ENCODE measurements around the gene USP40. TPM values are rescaled to one million over a fixed set of nuclear protein-coding genes. Genes with fewer than 3 reads are reported as not detected.
"Not testable (repeated sequence)": the region's sequence is repeated elsewhere in the genome, so short reads cannot be mapped to it uniquely, and the experiment has no call there.

USP40 gene
- total RNA-seq, 4 donors from 2014 or later = 30.7 to 113 (median 41.3) TPM

- H3K27me3 ChIP-seq = no peaks in the 10 kb centered on the region
- TF ChIP-seq POLR2AphosphoS5 (IDR thresholded peaks at IDR 0.05) = no peak
- TF ChIP-seq EP300 (IDR thresholded peaks at IDR 0.05; ENCODE audit: low read depth) = no peak
- no peak for TF ChIP-seq CTCF (IDR thresholded peaks at IDR 0.05)
- no peak for TF ChIP-seq POLR2A (IDR thresholded peaks at IDR 0.05)
- no peak for DNase-seq
- H3K27ac ChIP-seq = no peak overlapping the region
- no peaks in the 10 kb centered on the region for H3K9me3 ChIP-seq
- in situ Hi-C loops (cut with MboI; ENCODE audit: low pct_ligation_motif_present in 1 of 4, low pct_unique_long_range_greater_than_20kb in 1 of 4, low sequenced_read_pairs in 3 of 4) = no loop called here
- WGBS, 2 donors (ENCODE audit: low coverage in 1 of 2) = 100% methylated on average over 1 of the region's 1 CpG; no CpG with 5 or more reads in 1 of the 2 donors
- intact Hi-C loops (cut with DNase I; ENCODE audit: low total_unique reads) = no loop called here
- H3K4me1 ChIP-seq = no peaks in the 10 kb centered on the region
- no peaks in the 10 kb centered on the region for H3K36me3 ChIP-seq
- H3K4me3 ChIP-seq = no peak overlapping the region
These were observed 17.6 kb upstream of the USP40 start for GRCh38 chr2:233584210-233584609.

- 81 to 96% methylated on average over 6 to 35 of the region's 35 CpGs for WGBS, 2 donors (ENCODE audit: low coverage in 1 of 2)
These were observed 16.8 kb upstream of the USP40 start for GRCh38 chr2:233583217-233583965.

GRCh38 chr2:233577341-233577740 lies 10.8 kb upstream of the USP40 start:
- H3K9me3 ChIP-seq; H3K27ac ChIP-seq; H3K4me3 ChIP-seq; DNase-seq; in situ Hi-C loops (cut with MboI; ENCODE audit: low pct_ligation_motif_present in 1 of 4, low pct_unique_long_range_greater_than_20kb in 1 of 4, low sequenced_read_pairs in 3 of 4); H3K4me1 ChIP-seq; H3K36me3 ChIP-seq; intact Hi-C loops (cut with DNase I; ENCODE audit: low total_unique reads); H3K27me3 ChIP-seq: not testable (repeated sequence)
- 68 to 77% methylated on average over 5 of the region's 5 CpGs for WGBS, 2 donors (ENCODE audit: low coverage in 1 of 2)

More at GRCh38 chr2:233583217-233583965, 16.8 kb upstream of the USP40 start:
- H3K9me3 ChIP-seq; DNase-seq; in situ Hi-C loops (cut with MboI; ENCODE audit: low pct_ligation_motif_present in 1 of 4, low pct_unique_long_range_greater_than_20kb in 1 of 4, low sequenced_read_pairs in 3 of 4); H3K4me1 ChIP-seq; H3K27ac ChIP-seq; H3K36me3 ChIP-seq; intact Hi-C loops (cut with DNase I; ENCODE audit: low total_unique reads); H3K4me3 ChIP-seq; H3K27me3 ChIP-seq: not testable (repeated sequence)

- 80 to 86% methylated on average over 1 to 4 of the region's 4 CpGs for WGBS, 2 donors (ENCODE audit: low coverage in 1 of 2)
- no peaks in the 10 kb centered on the region for H3K27me3 ChIP-seq
- TF ChIP-seq CTCF (IDR thresholded peaks at IDR 0.05) = no peak
- no peak for TF ChIP-seq POLR2A (IDR thresholded peaks at IDR 0.05)
- TF ChIP-seq POLR2AphosphoS5 (IDR thresholded peaks at IDR 0.05) = no peak
- TF ChIP-seq EP300 (IDR thresholded peaks at IDR 0.05; ENCODE audit: low read depth) = no peak
- H3K9me3 ChIP-seq = no peaks in the 10 kb centered on the region
- no peak for DNase-seq
- intact Hi-C loops (cut with DNase I; ENCODE audit: low total_unique reads) (no loop called here), in situ Hi-C loops (cut with MboI; ENCODE audit: low pct_ligation_motif_present in 1 of 4, low pct_unique_long_range_greater_than_20kb in 1 of 4, low sequenced_read_pairs in 3 of 4) (no loop called here)
- H3K4me3 ChIP-seq = no peak overlapping the region
- no peaks in the 10 kb centered on the region for H3K36me3 ChIP-seq
- no peaks in the 10 kb centered on the region for H3K4me1 ChIP-seq
- H3K27ac ChIP-seq = no peak overlapping the region
These were observed 5.9 kb upstream of the USP40 start for GRCh38 chr2:233572468-233572867.

GRCh38 chr2:233571462-233571861 lies 4.9 kb upstream of the USP40 start:
- no peak overlapping the region for H3K27ac ChIP-seq
- H3K4me1 ChIP-seq = no peaks in the 10 kb centered on the region
- 73 to 95% methylated on average over 2 of the region's 2 CpGs for WGBS, 2 donors (ENCODE audit: low coverage in 1 of 2)
- no peaks in the 10 kb centered on the region for H3K9me3 ChIP-seq
- H3K4me3 ChIP-seq = no peak overlapping the region
- intact Hi-C loops (cut with DNase I; ENCODE audit: low total_unique reads) (no loop called here), in situ Hi-C loops (cut with MboI; ENCODE audit: low pct_ligation_motif_present in 1 of 4, low pct_unique_long_range_greater_than_20kb in 1 of 4, low sequenced_read_pairs in 3 of 4) (no loop called here)
- TF ChIP-seq POLR2A (IDR thresholded peaks at IDR 0.05) (no peak), POLR2AphosphoS5 (IDR thresholded peaks at IDR 0.05) (no peak), EP300 (IDR thresholded peaks at IDR 0.05; ENCODE audit: low read depth) (no peak), CTCF (IDR thresholded peaks at IDR 0.05) (no peak)
- no peaks in the 10 kb centered on the region for H3K27me3 ChIP-seq
- DNase-seq = no peak
- H3K36me3 ChIP-seq = no peaks in the 10 kb centered on the region
